22Rv1 (cell line): ENCODE data around the gene ARHGDIA.

Experiments
- CTCF ChIP-seq: fragments of 450-650 bp; IDR thresholded peaks from 2 replicates; pipeline ENCODE4 v1.5.1; 2017; ENCODE audit warnings: mild to moderate bottlenecking
- ZFX ChIP-seq: fragments of 450-650 bp; IDR thresholded peaks from 2 replicates; pipeline ENCODE4 v1.6.1; 2017; ENCODE audit warnings: antibody characterized with exemption, borderline replicate concordance

- TF ChIP-seq CTCF = no peak; the same call in 1 of the 2 replicates
- no peak for TF ChIP-seq ZFX
These were observed 11.0 kb downstream of the ARHGDIA start, which contains the start of gene P4HB for GRCh38 chr17:81859906-81860755.
